Endodermal cell (in vitro differentiated cells): ENCODE measurements around the gene WASHC4. TPM values are rescaled to one million over a fixed set of nuclear protein-coding genes. Genes with fewer than 3 reads are reported as not detected.

Experiments
- DNase-seq: peaks from one replicate; pipeline ENCODE4 v3.0.0-alpha.2; 2017
- H3K27ac ChIP-seq: 2 replicates; pipeline ENCODE4 v1.5.1; 2013; ENCODE audit warnings: mild to moderate bottlenecking, low read depth, low read length, moderate library complexity
- H3K27me3 ChIP-seq: 2 replicates; pipeline ENCODE4 v1.6.1; 2013; ENCODE audit warnings: mild to moderate bottlenecking, low read length, moderate library complexity; ENCODE audit not compliant: insufficient read depth, control insufficient read depth, poor library complexity, severe bottlenecking
- H3K36me3 ChIP-seq: 2 replicates; pipeline ENCODE4 v1.7.0; 2013; ENCODE audit warnings: mild to moderate bottlenecking, low read length, moderate library complexity; ENCODE audit not compliant: control insufficient read depth, insufficient read depth
- H3K4me1 ChIP-seq: one replicate; pipeline ENCODE4 v1.7.0; 2013; ENCODE audit warnings: low read length; ENCODE audit not compliant: control insufficient read depth, insufficient read depth
- H3K4me3 ChIP-seq: 2 replicates; pipeline ENCODE4 v1.5.1; 2013; ENCODE audit warnings: mild to moderate bottlenecking, low read length, moderate library complexity
- H3K9ac ChIP-seq: 2 replicates; pipeline ENCODE4 v1.6.1; 2013; ENCODE audit warnings: mild to moderate bottlenecking, low read length, moderate library complexity; ENCODE audit not compliant: poor library complexity, severe bottlenecking; ENCODE audit errors: extremely low read depth
- H3K9me3 ChIP-seq: 2 replicates; pipeline ENCODE4 v1.6.1; 2013; ENCODE audit warnings: mild to moderate bottlenecking, low read length, moderate library complexity; ENCODE audit not compliant: control insufficient read depth
- H3K27ac Mint-ChIP-seq: 2 replicates; pipeline ENCODE4 v1.8.0; 2020; ENCODE audit warnings: mixed read lengths
- H3K27me3 Mint-ChIP-seq: 2 replicates; pipeline ENCODE4 v1.8.0; 2021; ENCODE audit warnings: mild to moderate bottlenecking, mixed read lengths; ENCODE audit not compliant: insufficient read depth
- H3K36me3 Mint-ChIP-seq: 2 replicates; pipeline ENCODE4 v1.8.0; 2020; ENCODE audit warnings: low read depth, mixed read lengths
- H3K4me1 Mint-ChIP-seq: 2 replicates; pipeline ENCODE4 v1.8.0; 2020; ENCODE audit warnings: mixed read lengths
- H3K4me3 Mint-ChIP-seq: 2 replicates; pipeline ENCODE4 v1.8.0; 2020; ENCODE audit warnings: mild to moderate bottlenecking, moderate library complexity, mixed read lengths
- H3K9me3 Mint-ChIP-seq: 2 replicates; pipeline ENCODE4 v1.8.0; 2020; ENCODE audit warnings: mild to moderate bottlenecking, mixed read lengths
- CTCF ChIP-seq: fragments of 200-600 bp; sonication (generic); conservative IDR thresholded peaks from 2 replicates; pipeline ENCODE4 v1.5.0; 2021; ENCODE audit warnings: antibody characterized with exemption, mild to moderate bottlenecking
- WGBS, 2 experiments: methylation state at CpG; one replicate each; pipeline versions ENCODE4 v1.1.5 to v1.1.7; 2013; ENCODE audit warnings: missing lambda C conversion rate in 2 of 2, mixed read lengths in 1 of 2; ENCODE audit not compliant: insufficient coverage in 1 of 2, insufficient read length in 1 of 2; 5-methylcytosine and 5-hydroxymethylcytosine counted together
- total RNA-seq, 2 donors: library from RNA; stranded (reverse); fragmentation: NEBNext Ultra II Directional in 1 of 2; extraction: Animal tissue kit (Norgen Biotek cat#: 25700) in 1 of 2; gene quantifications; 2 replicates in 1 of 2; 3 replicates in 1 of 2; pipeline ENCODE4 v1.2.1, GENCODE V29; 2021

The WASHC4 gene
- total RNA-seq, 2 donors from 2014 or later: 39.7 to 40.6 TPM

GRCh38 chr12:105064564-105065178 lies 42.9 kb upstream of the WASHC4 start:
- H3K27me3 Mint-ChIP-seq: no peaks in the 10 kb centered on the region
- H3K36me3 Mint-ChIP-seq: no peaks in the 10 kb centered on the region
- H3K4me1 ChIP-seq: no peaks in the 10 kb centered on the region
- no peak overlapping the region for H3K27ac Mint-ChIP-seq
- H3K4me1 Mint-ChIP-seq: peaks cover 4% of the 10 kb centered on the region
- H3K9me3 ChIP-seq: no peaks in the 10 kb centered on the region
- no peaks in the 10 kb centered on the region for H3K27me3 ChIP-seq
- no peak overlapping the region for H3K27ac ChIP-seq
- no peak overlapping the region for H3K4me3 Mint-ChIP-seq
- no peak overlapping the region for H3K9ac ChIP-seq
- peak; percentile 59 for DNase-seq
- H3K4me3 ChIP-seq: no peak overlapping the region
- no peaks in the 10 kb centered on the region for H3K9me3 Mint-ChIP-seq
- 79 to 90% methylated on average over 5 to 7 of the region's 7 CpGs for WGBS, 2 experiments
- TF ChIP-seq CTCF: no peak
- no peaks in the 10 kb centered on the region for H3K36me3 ChIP-seq

- 83 to 88% methylated on average over 1 to 6 of the region's 6 CpGs for WGBS, 2 experiments
- Mint-ChIP-seq H3K36me3 (no peaks in the 10 kb centered on the region), H3K27me3 (no peaks in the 10 kb centered on the region), H3K9me3 (no peaks in the 10 kb centered on the region), H3K4me3 (no peak overlapping the region), H3K4me1 (peaks cover 4% of the 10 kb centered on the region), H3K27ac (no peak overlapping the region)
- Histone ChIP-seq H3K27me3 (no peaks in the 10 kb centered on the region), H3K4me3 (no peak overlapping the region), H3K4me1 (no peaks in the 10 kb centered on the region), H3K27ac (no peak overlapping the region), H3K36me3 (no peaks in the 10 kb centered on the region), H3K9me3 (no peaks in the 10 kb centered on the region), H3K9ac (no peak overlapping the region)
- no peak for TF ChIP-seq CTCF
- DNase-seq: no peak
Observed at GRCh38 chr12:105067511-105068031, 40.0 kb upstream of the WASHC4 start.

- H3K27ac Mint-ChIP-seq: no peak overlapping the region
- TF ChIP-seq CTCF: no peak
- H3K36me3 Mint-ChIP-seq: no peaks in the 10 kb centered on the region
- Histone ChIP-seq H3K4me1 (no peaks in the 10 kb centered on the region), H3K27ac (no peak overlapping the region), H3K36me3 (no peaks in the 10 kb centered on the region), H3K4me3 (no peak overlapping the region), H3K9me3 (no peaks in the 10 kb centered on the region), H3K9ac (no peak overlapping the region), H3K27me3 (no peaks in the 10 kb centered on the region)
- H3K27me3 Mint-ChIP-seq: no peaks in the 10 kb centered on the region
- H3K9me3 Mint-ChIP-seq: no peaks in the 10 kb centered on the region
- peaks cover 7% of the 10 kb centered on the region for H3K4me1 Mint-ChIP-seq
- 73 to 83% methylated on average over 3 to 4 of the region's 4 CpGs for WGBS, 2 experiments
- H3K4me3 Mint-ChIP-seq: no peak overlapping the region
- no peak for DNase-seq
Observed at GRCh38 chr12:105069936-105070702, 37.4 kb upstream of the WASHC4 start.
